ENCODE measurements around the gene RRP1B.

RRP1B gene

GRCh38 chr21:43640400-43640799, 19.0 kb upstream of the RRP1B start:
- no peak for TF ChIP-seq EZH2 (IDR thresholded peaks at IDR 0.05; ENCODE audit: borderline replicate concordance, low read depth, low read length, severe bottlenecking)
- TF ChIP-seq CTCF (IDR thresholded peaks at IDR 0.05; ENCODE audit: borderline replicate concordance, extremely low read depth, low read length, poor library complexity, severe bottlenecking), result no peak
- no peak for ATAC-seq (ENCODE audit: insufficient read depth, low read depth)

GRCh38 chr21:43643193-43643592, 16.2 kb upstream of the RRP1B start:
- no peaks in the 10 kb centered on the region for H3K9me3 ChIP-seq (ENCODE audit: insufficient read depth, low read length, severe bottlenecking)
- no peaks in the 10 kb centered on the region for H4K20me1 ChIP-seq (ENCODE audit: insufficient read depth, low read length)

More at GRCh38 chr21:43640400-43640799, 19.0 kb upstream of the RRP1B start:
- Histone ChIP-seq H3K9me3 (ENCODE audit: insufficient read depth, low read length, severe bottlenecking) (no peaks in the 10 kb centered on the region), H4K20me1 (ENCODE audit: insufficient read depth, low read length) (no peaks in the 10 kb centered on the region), H3K9ac (ENCODE audit: low read depth, low read length) (no peak overlapping the region), H3K4me1 (ENCODE audit: insufficient read depth, low read length) (no peaks in the 10 kb centered on the region), H3K4me2 (ENCODE audit: insufficient read depth, low read length) (no peak overlapping the region), H3K27me3 (ENCODE audit: insufficient read depth, low read length, poor library complexity) (no peaks in the 10 kb centered on the region), H3K79me2 (ENCODE audit: insufficient read depth, low read length) (no peaks in the 10 kb centered on the region), H3K4me3 (ENCODE audit: low read depth in 1 of 2, low read length in 2 of 2) (no peak overlapping the region), H3K36me3 (ENCODE audit: insufficient read depth, low read length) (no peaks in the 10 kb centered on the region), H3K27ac (ENCODE audit: low read length) (no peak overlapping the region), H2AFZ (ENCODE audit: low read depth, low read length) (no peak overlapping the region)
- DNase-seq, result no peak

DNA sequence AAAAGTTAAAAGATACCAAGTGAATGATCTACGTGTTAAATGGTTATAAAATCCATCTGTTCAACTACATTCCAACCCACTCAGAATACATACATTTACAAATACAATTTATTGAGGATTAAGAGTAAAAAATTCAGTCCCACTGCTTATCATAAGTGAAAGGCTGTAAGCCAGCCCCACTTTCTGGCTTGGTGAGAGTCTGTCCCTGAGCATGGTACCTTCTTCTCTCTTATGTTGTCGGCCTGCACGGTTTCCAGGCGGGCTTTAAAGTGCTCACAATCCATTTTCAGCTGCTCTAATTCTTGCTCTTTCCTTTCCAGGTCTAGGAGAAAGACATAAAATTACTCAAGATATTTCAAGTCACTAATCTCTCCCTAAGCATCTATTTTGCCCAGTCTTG, 15.3 kb upstream of the RRP1B start:
- Histone ChIP-seq H3K4me1 (ENCODE audit: insufficient read depth, low read length) (peaks cover 6% of the 10 kb centered on the region), H3K9me3 (ENCODE audit: insufficient read depth, low read length, severe bottlenecking) (no peaks in the 10 kb centered on the region), H3K27ac (ENCODE audit: low read length) (no peak overlapping the region), H3K79me2 (ENCODE audit: insufficient read depth, low read length) (no peaks in the 10 kb centered on the region), H3K4me3 (ENCODE audit: low read depth in 1 of 2, low read length in 2 of 2) (no peak overlapping the region), H4K20me1 (ENCODE audit: insufficient read depth, low read length) (no peaks in the 10 kb centered on the region), H2AFZ (ENCODE audit: low read depth, low read length) (no peak overlapping the region), H3K36me3 (ENCODE audit: insufficient read depth, low read length) (no peaks in the 10 kb centered on the region), H3K4me2 (ENCODE audit: insufficient read depth, low read length) (no peak overlapping the region), H3K9ac (ENCODE audit: low read depth, low read length) (no peak overlapping the region), H3K27me3 (ENCODE audit: insufficient read depth, low read length, poor library complexity) (no peaks in the 10 kb centered on the region)
- DNase-seq, result no peak
- no peak for ATAC-seq (ENCODE audit: insufficient read depth, low read depth)
- TF ChIP-seq CTCF (IDR thresholded peaks at IDR 0.05; ENCODE audit: borderline replicate concordance, extremely low read depth, low read length, poor library complexity, severe bottlenecking), result no peak

More at GRCh38 chr21:43643193-43643592, 16.2 kb upstream of the RRP1B start:
- Histone ChIP-seq H3K4me2 (ENCODE audit: insufficient read depth, low read length) (no peak overlapping the region), H2AFZ (ENCODE audit: low read depth, low read length) (no peak overlapping the region), H3K9ac (ENCODE audit: low read depth, low read length) (no peak overlapping the region), H3K27me3 (ENCODE audit: insufficient read depth, low read length, poor library complexity) (no peaks in the 10 kb centered on the region), H3K4me3 (ENCODE audit: low read depth in 1 of 2, low read length in 2 of 2) (no peak overlapping the region), H3K79me2 (ENCODE audit: insufficient read depth, low read length) (no peaks in the 10 kb centered on the region), H3K27ac (ENCODE audit: low read length) (no peak overlapping the region), H3K36me3 (ENCODE audit: insufficient read depth, low read length) (no peaks in the 10 kb centered on the region), H3K4me1 (ENCODE audit: insufficient read depth, low read length) (peaks cover 6% of the 10 kb centered on the region)
- TF ChIP-seq CTCF (IDR thresholded peaks at IDR 0.05; ENCODE audit: borderline replicate concordance, extremely low read depth, low read length, poor library complexity, severe bottlenecking) (no peak), EZH2 (IDR thresholded peaks at IDR 0.05; ENCODE audit: borderline replicate concordance, low read depth, low read length, severe bottlenecking) (no peak)
- DNase-seq (no peak), ATAC-seq (ENCODE audit: insufficient read depth, low read depth) (no peak)

DNA sequence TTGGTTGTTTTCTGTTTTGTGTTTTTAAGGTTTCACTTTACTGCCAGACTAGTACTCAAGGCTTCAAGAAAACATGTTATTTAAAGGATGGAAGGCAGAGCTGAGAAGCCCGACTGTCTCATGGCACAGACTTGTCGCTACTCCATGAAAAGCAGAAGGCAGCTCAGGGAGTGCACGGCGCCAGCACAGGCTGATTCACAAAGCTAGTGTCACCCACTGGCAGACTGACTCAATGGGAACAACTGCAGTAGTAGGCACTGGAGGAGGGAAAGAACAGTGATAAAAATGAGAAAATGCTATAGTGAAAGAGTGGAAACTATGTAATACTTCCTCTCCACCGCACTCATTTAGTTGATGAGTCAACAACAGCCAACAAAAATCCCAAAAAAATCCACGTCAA, 14.8 kb upstream of the RRP1B start:
- H3K27me3 ChIP-seq (ENCODE audit: insufficient read depth, low read length, poor library complexity), result no peaks in the 10 kb centered on the region
- no peak overlapping the region for H3K4me2 ChIP-seq (ENCODE audit: insufficient read depth, low read length)
- TF ChIP-seq EZH2 (IDR thresholded peaks at IDR 0.05; ENCODE audit: borderline replicate concordance, low read depth, low read length, severe bottlenecking), result no peak
- TF ChIP-seq CTCF (IDR thresholded peaks at IDR 0.05; ENCODE audit: borderline replicate concordance, extremely low read depth, low read length, poor library complexity, severe bottlenecking), result no peak
- H3K4me1 ChIP-seq (ENCODE audit: insufficient read depth, low read length), result peaks cover 6% of the 10 kb centered on the region
- no peak for DNase-seq
- H3K79me2 ChIP-seq (ENCODE audit: insufficient read depth, low read length), result no peaks in the 10 kb centered on the region
- no peak overlapping the region for H3K9ac ChIP-seq (ENCODE audit: low read depth, low read length)
- no peaks in the 10 kb centered on the region for H3K36me3 ChIP-seq (ENCODE audit: insufficient read depth, low read length)
- no peaks in the 10 kb centered on the region for H4K20me1 ChIP-seq (ENCODE audit: insufficient read depth, low read length)
- H3K27ac ChIP-seq (ENCODE audit: low read length), result no peak overlapping the region
- no peaks in the 10 kb centered on the region for H3K9me3 ChIP-seq (ENCODE audit: insufficient read depth, low read length, severe bottlenecking)
- H2AFZ ChIP-seq (ENCODE audit: low read depth, low read length), result no peak overlapping the region
- H3K4me3 ChIP-seq (ENCODE audit: low read depth in 1 of 2, low read length in 2 of 2), result no peak overlapping the region
- ATAC-seq (ENCODE audit: insufficient read depth, low read depth), result no peak
